CD8-positive, alpha-beta memory T cell (primary cell): Measurements from ENCODE around the gene LY86. TPM values are rescaled to one million over a fixed set of nuclear protein-coding genes. Genes with fewer than 3 reads are reported as not detected.
A peak's percentile ranks its signal among the peaks of the same experiment; 100 is the strongest.

ENCODE experiments used
- CTCF ChIA-PET: fragments of 350-600 bp; sonication (Branson Sonifier 250); formaldehyde crosslinking; loops from one replicate; lab custom pipeline; 2021; ENCODE audit warnings: antibody characterized with exemption; lab: Charles Lee
- POLR2A ChIA-PET: fragments of 350-600 bp; sonication (Branson Sonifier 250); formaldehyde crosslinking; loops from one replicate; lab custom pipeline; 2021; ENCODE audit warnings: antibody characterized with exemption; lab: Charles Lee
- DNase-seq, 5 donors: peaks; one replicate each; pipeline versions ENCODE4 v3.0.0 to v3.0.0-alpha.2; 2020 to 2022; ENCODE audit warnings: mixed read lengths in 1 of 5
- H3K27ac ChIP-seq: one replicate; pipeline ENCODE4 v1.7.0; 2013; ENCODE audit warnings: low read depth, mild to moderate bottlenecking, low read length, moderate library complexity
- H3K27me3 ChIP-seq: 2 replicates; pipeline ENCODE4 v1.7.0; 2013; ENCODE audit warnings: low read length, mild to moderate bottlenecking; ENCODE audit not compliant: insufficient read depth, poor library complexity, severe bottlenecking
- H3K36me3 ChIP-seq: 2 replicates; pipeline ENCODE4 v1.7.0; 2013; ENCODE audit warnings: mild to moderate bottlenecking, low read length, moderate library complexity; ENCODE audit not compliant: insufficient read depth
- H3K4me1 ChIP-seq: 2 replicates; pipeline ENCODE4 v1.7.0; 2013; ENCODE audit warnings: mild to moderate bottlenecking, low read length, moderate library complexity; ENCODE audit not compliant: insufficient read depth
- H3K4me3 ChIP-seq: 2 replicates; pipeline ENCODE4 v1.7.0; 2013; ENCODE audit warnings: mild to moderate bottlenecking, low read length
- H3K9me3 ChIP-seq: 2 replicates; pipeline ENCODE4 v1.7.0; 2013; ENCODE audit warnings: mild to moderate bottlenecking, low read length
- H3K27ac Mint-ChIP-seq, 8 donors: one replicate each; pipeline ENCODE4 v1.8.0; 2020 to 2021; ENCODE audit warnings: mixed read lengths in 8 of 8, mild to moderate bottlenecking in 6 of 8, inconsistent platforms in 3 of 8, moderate library complexity in 3 of 8
- H3K27me3 Mint-ChIP-seq, 2 donors: one replicate each; pipeline ENCODE4 v1.8.0; 2020 to 2021; ENCODE audit warnings: mixed read lengths in 2 of 2, mild to moderate bottlenecking in 1 of 2, moderate library complexity in 1 of 2
- H3K36me3 Mint-ChIP-seq, 3 donors: one replicate each; pipeline ENCODE4 v1.8.0; 2020 to 2021; ENCODE audit warnings: mixed read lengths in 3 of 3, inconsistent platforms in 1 of 3, mild to moderate bottlenecking in 1 of 3
- H3K4me1 Mint-ChIP-seq, 3 donors: one replicate each; pipeline ENCODE4 v1.8.0; 2020 to 2021; ENCODE audit warnings: mixed read lengths in 3 of 3, inconsistent platforms in 1 of 3, mild to moderate bottlenecking in 1 of 3
- H3K4me3 Mint-ChIP-seq, 7 donors: one replicate each; pipeline ENCODE4 v1.8.0; 2020 to 2021; ENCODE audit warnings: mixed read lengths in 7 of 7, mild to moderate bottlenecking in 6 of 7, moderate library complexity in 4 of 7, inconsistent platforms in 2 of 7
- H3K9me3 Mint-ChIP-seq, 5 donors: one replicate each; pipeline ENCODE4 v1.8.0; 2020 to 2022; ENCODE audit warnings: mixed read lengths in 5 of 5, mild to moderate bottlenecking in 3 of 5, moderate library complexity in 2 of 5, inconsistent platforms in 1 of 5
- polyA plus RNA-seq: library from polyadenylated mRNA; unstranded; fragments of 300-500 nt; fragmentation: Illumina TruSeq; gene quantifications from one replicate; pipeline ENCODE4 v1.2.3, GENCODE V29; 2021
- total RNA-seq, 2 experiments: library from RNA; stranded (reverse); gene quantifications; one replicate each; pipeline ENCODE4 v1.2.3, GENCODE V29; 2021

LY86 gene
- total and polyA plus RNA-seq, 3 experiments from 2014 or later, result 0.31 to 2.4 (median 0.53) TPM

- H3K27ac ChIP-seq, result no peak overlapping the region
- H3K4me1 Mint-ChIP-seq, result peaks cover 35 to 56% (median 44%) of the 10 kb centered on the region in 3 donors
- no peaks in the 10 kb centered on the region for H3K27me3 Mint-ChIP-seq
- H3K27me3 ChIP-seq, result no peaks in the 10 kb centered on the region
- peaks cover 61% of the 10 kb centered on the region for H3K4me1 ChIP-seq
- no peak overlapping the region for H3K4me3 ChIP-seq
- DNase-seq, result no peak
- POLR2A ChIA-PET, result no interaction called here
- CTCF ChIA-PET, result interaction anchor here (1.7 to 2.3 kb wide), 2 partner anchors 16 to 18 kb away, joined by 5 to 7 read pairs; no protein-coding TSS in a partner anchor
- H3K9me3 Mint-ChIP-seq, result no peaks in the 10 kb centered on the region
- peak overlapping the region in 1 of 7 donors; percentile 10 for H3K4me3 Mint-ChIP-seq
- H3K36me3 ChIP-seq, result no peaks in the 10 kb centered on the region
- H3K27ac Mint-ChIP-seq, result no peak overlapping the region
- H3K9me3 ChIP-seq, result no peaks in the 10 kb centered on the region
- peaks cover 0 to 4% (median 0%) of the 10 kb centered on the region in 3 donors for H3K36me3 Mint-ChIP-seq
Measured at GRCh38 chr6:6593867-6594468, 5.4 kb downstream of the LY86 start.

GRCh38 chr6:6595025-6595424 lies 6.5 kb downstream of the LY86 start:
- Histone ChIP-seq H3K27me3 (no peaks in the 10 kb centered on the region), H3K27ac (no peak overlapping the region), H3K4me3 (no peak overlapping the region), H3K36me3 (no peaks in the 10 kb centered on the region), H3K9me3 (no peaks in the 10 kb centered on the region), H3K4me1 (peaks cover 53% of the 10 kb centered on the region)
- H3K36me3 Mint-ChIP-seq, result peaks cover 0 to 4% (median 0%) of the 10 kb centered on the region in 3 donors
- H3K27ac Mint-ChIP-seq, result no peak overlapping the region
- H3K9me3 Mint-ChIP-seq, result no peaks in the 10 kb centered on the region
- peaks cover 0 to 3% of the 10 kb centered on the region in 2 donors for H3K27me3 Mint-ChIP-seq
- POLR2A ChIA-PET, result no interaction called here
- H3K4me3 Mint-ChIP-seq, result no peak overlapping the region
- H3K4me1 Mint-ChIP-seq, result peaks cover 35 to 48% (median 38%) of the 10 kb centered on the region in 3 donors
- CTCF ChIA-PET, result no interaction called here
- no peak for DNase-seq

GRCh38 chr6:6595952-6596351 lies 7.4 kb downstream of the LY86 start:
- POLR2A ChIA-PET, result no interaction called here
- Mint-ChIP-seq H3K4me3 (no peak overlapping the region), H3K36me3 (peaks cover 0 to 7% (median 0%) of the 10 kb centered on the region in 3 donors), H3K27ac (no peak overlapping the region), H3K4me1 (peaks cover 35 to 42% (median 36%) of the 10 kb centered on the region in 3 donors), H3K27me3 (peaks cover 0 to 3% of the 10 kb centered on the region in 2 donors), H3K9me3 (no peaks in the 10 kb centered on the region)
- DNase-seq, result no peak
- no peaks in the 10 kb centered on the region for H3K27me3 ChIP-seq
- CTCF ChIA-PET, result no interaction called here
- H3K27ac ChIP-seq, result no peak overlapping the region
- H3K4me1 ChIP-seq, result peaks cover 48% of the 10 kb centered on the region
- H3K36me3 ChIP-seq, result no peaks in the 10 kb centered on the region
- no peak overlapping the region for H3K4me3 ChIP-seq
- no peaks in the 10 kb centered on the region for H3K9me3 ChIP-seq

GRCh38 chr6:6596529-6597328 lies 8.2 kb downstream of the LY86 start:
- H3K4me1 ChIP-seq, result peaks cover 40% of the 10 kb centered on the region
- H3K4me3 ChIP-seq, result no peak overlapping the region
- no peak overlapping the region for H3K27ac ChIP-seq
- no peaks in the 10 kb centered on the region for H3K9me3 Mint-ChIP-seq
- H3K4me1 Mint-ChIP-seq, result peaks cover 28 to 35% (median 32%) of the 10 kb centered on the region in 3 donors
- no peaks in the 10 kb centered on the region for H3K27me3 ChIP-seq
- peaks cover 0 to 9% (median 0%) of the 10 kb centered on the region in 3 donors for H3K36me3 Mint-ChIP-seq
- CTCF ChIA-PET, result interaction anchor here (1.2 kb wide), 1 partner anchor 15 kb away, joined by 3 read pairs; no protein-coding TSS in a partner anchor
- H3K27me3 Mint-ChIP-seq, result peaks cover 0 to 3% of the 10 kb centered on the region in 2 donors
- POLR2A ChIA-PET, result interaction anchor here (1.2 kb wide), 1 partner anchor 15 kb away, joined by 3 read pairs; no protein-coding TSS in a partner anchor
- H3K9me3 ChIP-seq, result no peaks in the 10 kb centered on the region
- H3K36me3 ChIP-seq, result no peaks in the 10 kb centered on the region
- peak overlapping the region in 2 of 8 donors; percentile 23 to 39 for H3K27ac Mint-ChIP-seq
- peak in 1 of 5 donors; percentile 46 for DNase-seq
- no peak overlapping the region for H3K4me3 Mint-ChIP-seq

GRCh38 chr6:6597682-6598081 lies 9.2 kb downstream of the LY86 start:
- H3K4me3 ChIP-seq, result no peak overlapping the region
- ChIA-PET CTCF (interaction anchor here (1.1 kb wide), 1 partner anchor 22 kb away, joined by 3 read pairs; no protein-coding TSS in a partner anchor), POLR2A (interaction anchor here (1.2 kb wide), 1 partner anchor 14 kb away, joined by 3 read pairs; no protein-coding TSS in a partner anchor)
- peaks cover 31% of the 10 kb centered on the region for H3K4me1 ChIP-seq
- Mint-ChIP-seq H3K9me3 (no peaks in the 10 kb centered on the region), H3K36me3 (peaks cover 0 to 9% (median 0%) of the 10 kb centered on the region in 3 donors), H3K4me1 (peaks cover 19 to 25% (median 23%) of the 10 kb centered on the region in 3 donors), H3K27me3 (peaks cover 0 to 3% of the 10 kb centered on the region in 2 donors), H3K4me3 (no peak overlapping the region), H3K27ac (no peak overlapping the region)
- DNase-seq, result no peak
- no peaks in the 10 kb centered on the region for H3K27me3 ChIP-seq
- no peaks in the 10 kb centered on the region for H3K36me3 ChIP-seq
- H3K9me3 ChIP-seq, result no peaks in the 10 kb centered on the region
- no peak overlapping the region for H3K27ac ChIP-seq

- H3K27ac ChIP-seq, result no peak overlapping the region
- peaks cover 0 to 5% (median 2%) of the 10 kb centered on the region in 5 donors for H3K9me3 Mint-ChIP-seq
- ChIA-PET CTCF (no interaction called here), POLR2A (no interaction called here)
- no peak overlapping the region for H3K4me3 Mint-ChIP-seq
- H3K4me1 ChIP-seq, result peaks cover 21% of the 10 kb centered on the region
- no peaks in the 10 kb centered on the region for H3K9me3 ChIP-seq
- DNase-seq, result no peak
- H3K27me3 Mint-ChIP-seq, result peaks cover 0 to 3% of the 10 kb centered on the region in 2 donors
- H3K27ac Mint-ChIP-seq, result no peak overlapping the region
- no peaks in the 10 kb centered on the region for H3K27me3 ChIP-seq
- no peaks in the 10 kb centered on the region for H3K36me3 ChIP-seq
- no peak overlapping the region for H3K4me3 ChIP-seq
- peaks cover 0 to 11% (median 0%) of the 10 kb centered on the region in 3 donors for H3K36me3 Mint-ChIP-seq
- H3K4me1 Mint-ChIP-seq, result peaks cover 9 to 12% (median 12%) of the 10 kb centered on the region in 3 donors
Measured at GRCh38 chr6:6599468-6599873, 11.0 kb downstream of the LY86 start.

- Histone ChIP-seq H3K4me1 (peaks cover 14% of the 10 kb centered on the region), H3K9me3 (no peaks in the 10 kb centered on the region), H3K36me3 (no peaks in the 10 kb centered on the region), H3K4me3 (no peak overlapping the region), H3K27ac (no peak overlapping the region), H3K27me3 (no peaks in the 10 kb centered on the region)
- H3K4me3 Mint-ChIP-seq, result no peak overlapping the region
- ChIA-PET POLR2A (no interaction called here), CTCF (no interaction called here)
- H3K9me3 Mint-ChIP-seq, result peaks cover 0 to 5% (median 2%) of the 10 kb centered on the region in 5 donors
- H3K36me3 Mint-ChIP-seq, result peaks cover 0 to 10% (median 0%) of the 10 kb centered on the region in 3 donors
- no peak for DNase-seq
- H3K27me3 Mint-ChIP-seq, result peaks cover 0 to 3% of the 10 kb centered on the region in 2 donors
- H3K27ac Mint-ChIP-seq, result no peak overlapping the region
- peaks cover 9 to 13% (median 11%) of the 10 kb centered on the region in 3 donors for H3K4me1 Mint-ChIP-seq
Measured at GRCh38 chr6:6600875-6601274, 12.4 kb downstream of the LY86 start.
